Measurements from ENCODE around the gene UBXN11.
"Not testable (repeated sequence)": the region's sequence is repeated elsewhere in the genome, so short reads cannot be mapped to it uniquely, and the experiment has no call there.

UBXN11 gene

DNA sequence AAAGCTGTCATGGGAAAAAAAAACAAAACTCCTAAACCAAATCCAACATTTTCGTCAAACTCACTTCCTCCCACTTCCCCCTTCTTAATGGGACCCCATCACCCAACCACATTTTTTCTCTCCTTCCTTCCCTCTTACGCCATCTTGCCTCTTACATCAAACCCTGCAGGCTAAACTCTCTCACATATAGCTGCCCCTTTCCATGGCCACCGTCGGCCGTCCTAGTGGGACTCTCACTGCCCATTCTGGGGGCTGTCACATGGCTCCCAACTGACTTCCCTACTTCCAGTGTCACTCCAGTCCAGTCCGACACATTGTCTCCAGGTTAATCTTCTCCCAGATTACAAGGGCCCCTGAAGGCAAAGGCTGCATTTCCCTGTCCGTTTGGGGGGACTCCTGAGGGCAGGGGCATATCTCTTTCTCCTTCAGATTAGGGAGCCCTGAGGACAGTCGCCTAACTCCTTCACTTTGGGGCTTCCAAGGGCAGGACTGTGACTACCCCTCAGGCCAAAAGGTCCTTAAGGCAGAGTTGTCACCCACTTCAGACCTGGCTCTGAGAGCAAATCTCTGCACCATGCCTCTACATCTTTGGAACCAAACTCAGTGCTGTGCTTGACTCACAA lies 658 bp downstream of the UBXN11 start:
- no peak for DNase-seq (ENCODE audit: low spot score)

DNA sequence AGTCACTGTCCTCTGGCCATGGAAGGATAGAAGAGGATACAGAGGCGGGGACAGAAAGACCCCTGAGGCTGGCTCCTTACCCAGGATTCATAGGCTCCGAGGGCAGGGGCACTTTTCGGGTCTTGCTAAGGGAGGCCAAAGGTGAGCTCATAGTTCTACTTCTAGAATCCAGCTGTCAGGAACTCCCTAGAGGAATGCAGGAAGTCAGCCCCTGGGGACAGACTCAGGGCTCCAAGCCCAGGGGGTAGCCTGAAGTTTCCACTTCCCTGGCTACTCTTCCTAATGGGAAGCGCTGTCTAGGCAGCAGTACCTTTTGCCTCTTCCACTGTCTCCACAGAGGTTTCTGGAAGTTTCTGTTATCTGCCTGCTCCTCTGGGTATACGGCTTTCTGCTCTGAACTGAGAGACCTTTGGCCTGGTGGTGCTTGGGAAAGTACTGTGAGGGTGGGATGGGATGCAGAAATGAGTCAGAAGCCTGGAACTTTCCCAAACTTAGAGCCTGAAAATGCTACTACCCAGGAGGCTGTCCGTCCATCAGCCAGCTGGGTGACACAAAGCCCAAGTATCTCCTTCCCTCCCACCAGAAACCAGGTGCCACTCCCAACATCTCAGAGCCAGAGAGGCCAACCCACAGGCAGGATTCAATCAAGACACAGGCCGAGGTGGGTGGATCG lies 3.6 kb downstream of the UBXN11 start:
- no peak for DNase-seq (ENCODE audit: low spot score)

DNA sequence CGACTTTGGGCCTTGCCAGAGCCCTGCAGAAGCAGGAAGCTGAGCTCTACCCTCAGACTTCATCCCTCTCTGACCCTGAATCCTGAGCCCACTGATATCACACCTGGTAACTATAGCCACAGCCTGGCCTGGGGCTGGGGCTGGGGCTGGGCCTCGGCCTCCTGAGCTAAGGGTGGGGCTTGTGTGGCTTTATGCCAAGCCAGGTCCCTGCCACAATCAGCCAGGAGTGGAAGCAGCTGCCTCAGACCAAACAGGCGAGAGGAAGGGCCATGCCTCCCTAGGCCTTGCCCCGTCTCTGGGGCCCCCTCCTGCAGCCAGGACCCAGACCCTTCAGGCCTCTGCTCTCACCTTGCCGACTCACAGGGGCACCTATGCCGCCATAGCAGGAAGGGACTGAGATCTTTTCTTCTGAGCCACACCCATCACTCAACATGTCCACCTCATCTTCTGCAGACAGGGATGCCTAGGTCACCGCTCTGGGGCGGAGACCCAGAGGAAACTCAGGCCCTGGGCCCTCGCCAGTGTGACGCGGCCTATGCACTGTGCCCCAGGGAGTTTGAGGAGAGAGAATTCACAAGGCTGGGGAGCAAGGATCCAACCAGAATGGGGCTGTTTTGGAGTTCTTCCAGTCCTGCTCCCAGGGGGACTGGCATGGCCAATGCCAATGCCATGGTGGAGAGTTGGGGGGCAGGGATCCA lies 5.7 kb downstream of the UBXN11 start:
- DNase-seq (ENCODE audit: low spot score), result peak; percentile 50

DNA sequence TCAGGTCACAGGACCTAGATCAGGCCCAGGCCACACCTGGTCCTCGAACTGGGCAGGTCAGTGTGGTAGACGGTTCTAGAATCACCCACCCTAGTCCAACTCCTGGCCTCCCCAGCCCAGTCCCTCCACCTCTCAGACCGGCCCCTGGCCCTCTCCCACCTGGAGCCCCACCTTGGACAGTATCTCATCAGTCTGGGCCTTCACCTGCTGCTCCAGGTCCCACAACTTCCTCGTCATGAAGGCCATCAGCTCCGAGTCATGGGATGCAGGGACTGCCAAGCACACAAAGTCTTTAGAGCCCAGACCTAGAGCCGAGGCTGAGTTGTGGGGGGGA lies 8.7 kb downstream of the UBXN11 start:
- DNase-seq (ENCODE audit: low spot score), result no peak

DNA sequence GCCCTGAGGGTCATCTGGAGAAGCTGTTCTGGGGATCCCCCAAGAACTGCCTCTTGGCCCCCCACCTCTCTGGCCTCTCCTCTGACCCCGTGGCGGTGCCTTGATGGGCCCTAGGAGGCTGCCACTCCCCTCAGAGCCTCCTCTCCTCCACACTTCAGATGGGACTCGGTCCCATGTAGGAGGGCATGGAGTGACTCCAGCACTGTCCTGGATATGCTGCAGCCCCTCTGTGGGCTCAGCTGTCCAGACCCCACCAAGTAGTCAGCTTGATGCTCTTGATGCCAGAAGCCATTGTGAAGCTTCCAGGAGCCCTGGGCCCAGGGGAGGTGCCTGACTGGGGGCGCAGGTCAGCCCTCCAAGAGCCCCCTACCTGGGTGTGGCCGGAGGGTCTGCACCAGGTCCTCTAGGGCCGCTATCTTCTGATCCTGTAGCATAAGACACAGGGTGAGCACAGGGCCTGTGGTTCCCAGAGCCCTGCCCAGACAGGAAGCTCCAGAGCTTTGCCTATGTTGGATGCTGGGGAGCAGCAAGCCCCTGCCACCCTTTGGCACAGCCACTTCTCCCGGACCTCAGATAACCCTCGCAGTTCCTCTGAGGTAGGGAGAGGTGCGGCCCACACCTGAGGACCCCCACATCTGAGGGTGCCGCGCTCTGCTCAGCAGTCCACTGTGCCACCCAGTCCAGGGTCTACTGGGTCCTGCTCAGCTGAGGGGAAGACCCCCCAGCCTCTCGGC lies 9.2 kb downstream of the UBXN11 start:
- no peak for DNase-seq (ENCODE audit: low spot score)

DNA sequence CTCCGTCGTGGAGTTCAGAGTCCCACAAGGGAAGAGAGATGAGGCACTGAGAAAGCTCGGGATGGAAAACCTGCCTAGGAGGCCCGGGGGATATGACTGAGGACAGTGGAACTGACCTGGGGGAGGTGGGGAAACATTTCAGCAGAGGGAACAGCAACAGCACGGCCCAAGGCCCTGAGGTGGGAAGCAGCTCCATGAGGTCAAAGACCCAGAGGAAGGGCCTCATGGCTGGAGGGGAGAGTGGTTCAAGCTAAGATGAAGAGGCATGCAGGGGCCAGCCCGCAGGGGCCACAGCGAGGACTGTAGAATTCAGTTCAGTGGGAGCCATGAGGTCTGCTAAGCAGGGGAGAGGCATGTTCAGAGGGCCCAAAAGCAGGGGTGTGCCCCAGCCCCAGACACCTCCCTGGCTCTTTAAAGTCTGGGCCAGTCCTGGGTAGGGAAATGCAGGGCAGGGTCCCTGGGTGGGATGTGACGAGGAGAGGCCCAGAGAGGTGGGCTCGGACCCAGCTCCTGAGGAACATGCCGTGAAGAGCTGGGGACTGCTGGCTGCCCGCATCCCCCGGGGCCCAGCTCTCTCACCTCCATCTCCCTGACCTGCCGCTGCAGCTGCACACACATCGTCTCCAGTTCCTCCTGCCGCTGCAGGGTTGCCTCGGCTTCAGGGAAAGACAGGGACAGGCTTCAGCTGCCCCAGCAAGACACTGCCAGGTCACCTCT lies 9.9 kb downstream of the UBXN11 start:
- no peak for DNase-seq (ENCODE audit: low spot score)

DNA sequence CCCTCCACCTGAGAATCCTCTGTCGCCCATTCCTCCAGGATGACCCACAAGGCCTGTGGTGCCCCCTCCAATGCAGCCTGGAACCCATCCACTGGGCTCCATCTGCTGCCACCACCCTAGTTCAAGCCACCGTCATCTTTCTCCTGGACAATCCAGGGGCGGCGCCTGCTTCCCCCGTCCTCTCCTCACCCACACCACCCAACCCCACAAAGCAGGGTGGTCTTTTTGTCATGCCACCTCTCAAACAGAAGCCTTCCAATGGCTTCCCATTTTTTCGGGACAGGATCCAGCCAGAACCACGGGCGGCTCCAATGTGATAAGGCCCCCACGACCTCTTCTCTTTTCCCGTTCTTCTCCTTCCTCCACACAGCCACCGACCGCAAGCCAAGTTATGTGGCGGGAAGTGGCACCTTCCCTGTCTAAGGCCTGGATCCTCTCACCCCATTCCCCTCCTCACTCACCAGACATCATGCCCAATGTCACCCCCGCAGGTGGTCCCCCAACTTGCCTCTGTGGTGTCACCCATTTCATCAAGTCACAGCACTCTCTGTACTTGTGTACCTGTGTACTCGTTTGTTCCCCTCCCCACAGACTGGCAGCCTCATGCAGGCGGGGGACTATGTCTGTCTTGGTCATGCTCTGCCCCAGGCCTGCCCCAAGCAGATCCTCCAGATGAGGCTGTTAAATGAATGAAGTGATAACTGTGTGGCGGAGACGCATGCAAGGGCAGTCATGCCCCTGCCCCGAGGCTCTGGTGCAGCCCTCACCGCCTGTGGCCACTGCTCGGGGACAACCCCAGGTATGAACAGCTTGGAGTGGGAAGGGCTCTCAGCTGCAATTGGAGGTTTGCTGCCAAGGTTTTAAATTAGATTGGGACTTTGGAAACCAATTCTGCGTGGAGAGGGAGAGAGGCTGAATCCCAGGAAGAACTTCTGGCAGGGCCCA lies 11.0 kb downstream of the UBXN11 start:
- DNase-seq (ENCODE audit: low spot score), result no peak

DNA sequence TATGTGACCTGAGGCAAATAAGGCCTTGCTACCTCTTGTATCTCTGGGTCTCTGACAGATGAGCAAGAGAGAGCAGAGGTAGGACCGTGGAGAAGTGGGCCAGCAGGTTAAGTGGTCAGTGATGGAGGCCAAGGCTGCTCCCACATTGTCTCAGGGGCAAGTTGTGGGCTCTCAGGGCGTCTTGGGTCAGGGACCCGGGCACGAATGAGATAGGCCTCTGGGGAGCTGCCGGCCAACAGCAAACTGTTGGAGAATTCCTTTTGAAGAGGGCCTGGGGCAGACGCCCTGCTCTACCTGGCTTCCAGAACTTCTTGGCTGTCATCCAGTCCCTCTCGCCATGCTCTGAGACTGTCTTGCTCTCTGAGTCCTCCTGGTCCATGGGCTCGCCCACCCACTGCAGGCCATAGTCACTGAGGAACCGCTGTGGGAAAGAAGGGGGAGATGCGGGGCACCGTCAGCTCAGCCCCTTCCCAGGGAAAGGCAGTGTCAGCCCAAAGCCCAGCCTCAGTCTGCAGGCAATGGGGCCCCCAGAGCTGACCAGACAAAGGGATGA lies 12.4 kb downstream of the UBXN11 start:
- DNase-seq (ENCODE audit: low spot score), result no peak

DNA sequence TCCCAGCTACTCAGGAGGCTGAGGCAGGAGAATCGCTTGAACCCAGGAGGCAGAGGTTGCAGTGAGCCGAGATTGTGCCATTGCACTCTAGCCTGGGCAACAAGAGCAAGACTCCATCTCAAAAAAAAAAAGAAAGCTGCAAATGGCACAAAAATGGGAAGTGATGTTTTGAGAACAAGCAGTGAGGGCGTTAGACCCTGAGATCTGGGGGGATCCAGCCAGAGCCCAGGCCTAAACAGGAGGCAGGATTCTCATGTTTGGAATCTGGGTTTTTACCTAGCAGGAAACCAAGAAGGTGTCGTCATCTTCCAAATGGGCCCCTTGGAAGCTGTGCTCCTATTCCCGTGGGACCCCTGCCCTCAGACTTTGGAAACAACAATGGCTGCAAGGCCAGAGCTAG lies 13.7 kb downstream of the UBXN11 start:
- DNase-seq (ENCODE audit: low spot score), result not testable (repeated sequence)

DNA sequence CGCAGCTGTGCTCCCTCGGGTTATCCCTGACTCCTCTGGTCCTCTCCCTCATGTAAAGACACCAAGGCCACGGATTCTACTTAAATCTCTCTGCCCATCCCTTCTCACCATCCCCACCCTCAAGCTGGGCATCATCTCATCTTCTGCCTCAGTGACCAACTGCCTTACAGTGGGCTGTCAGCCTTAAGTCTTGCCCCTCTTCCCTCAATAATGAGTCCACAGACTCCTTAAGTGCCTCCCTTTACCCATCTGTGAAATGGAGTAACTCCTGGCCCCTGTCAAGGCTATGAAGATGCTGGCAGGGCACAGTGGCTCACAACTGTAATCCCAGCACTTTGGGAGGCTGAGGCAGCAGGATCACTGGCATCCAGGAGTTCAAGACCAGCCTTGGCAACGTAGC lies 14.5 kb downstream of the UBXN11 start:
- DNase-seq (ENCODE audit: low spot score), result no peak

DNA sequence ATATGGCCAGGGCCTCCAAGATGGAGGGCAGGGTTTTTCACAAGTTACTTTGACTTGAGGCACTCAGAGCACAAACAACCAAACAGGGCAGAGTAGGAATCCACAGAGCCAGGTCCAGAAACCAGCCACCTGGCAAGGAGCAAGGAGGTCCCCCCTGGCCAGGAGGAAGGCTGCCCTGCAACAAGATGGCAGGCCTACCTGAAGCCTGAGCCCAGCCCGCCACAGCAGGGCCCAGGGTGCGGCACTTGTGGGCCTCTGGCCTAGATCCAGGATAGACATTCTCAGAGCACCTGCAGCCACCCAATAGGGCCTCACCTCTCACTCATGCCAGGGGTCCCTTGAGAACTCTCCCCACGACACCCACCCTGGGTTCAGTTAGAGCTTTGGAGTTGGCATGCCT lies 15.0 kb downstream of the UBXN11 start:
- DNase-seq (ENCODE audit: low spot score), result no peak

DNA sequence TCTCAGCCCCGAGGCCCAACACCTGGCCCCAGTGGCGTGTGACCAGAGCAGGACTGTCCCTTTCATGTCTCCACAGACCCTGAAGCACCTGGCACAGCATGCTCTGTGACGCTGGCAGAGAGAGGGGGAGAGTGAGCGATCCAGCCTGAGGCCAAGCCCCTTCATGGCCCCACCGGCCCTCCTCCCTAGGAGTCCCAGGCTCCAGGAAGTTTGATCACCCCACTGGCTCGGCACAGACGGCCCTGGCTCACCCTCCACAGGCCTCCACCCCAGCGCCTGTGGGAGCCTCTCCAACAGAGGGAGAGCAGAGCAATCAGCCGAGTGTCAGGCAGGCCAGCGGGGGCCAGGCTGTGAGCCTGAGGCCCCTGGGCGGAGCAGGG lies 15.6 kb downstream of the UBXN11 start:
- no peak for DNase-seq (ENCODE audit: low spot score)

DNA sequence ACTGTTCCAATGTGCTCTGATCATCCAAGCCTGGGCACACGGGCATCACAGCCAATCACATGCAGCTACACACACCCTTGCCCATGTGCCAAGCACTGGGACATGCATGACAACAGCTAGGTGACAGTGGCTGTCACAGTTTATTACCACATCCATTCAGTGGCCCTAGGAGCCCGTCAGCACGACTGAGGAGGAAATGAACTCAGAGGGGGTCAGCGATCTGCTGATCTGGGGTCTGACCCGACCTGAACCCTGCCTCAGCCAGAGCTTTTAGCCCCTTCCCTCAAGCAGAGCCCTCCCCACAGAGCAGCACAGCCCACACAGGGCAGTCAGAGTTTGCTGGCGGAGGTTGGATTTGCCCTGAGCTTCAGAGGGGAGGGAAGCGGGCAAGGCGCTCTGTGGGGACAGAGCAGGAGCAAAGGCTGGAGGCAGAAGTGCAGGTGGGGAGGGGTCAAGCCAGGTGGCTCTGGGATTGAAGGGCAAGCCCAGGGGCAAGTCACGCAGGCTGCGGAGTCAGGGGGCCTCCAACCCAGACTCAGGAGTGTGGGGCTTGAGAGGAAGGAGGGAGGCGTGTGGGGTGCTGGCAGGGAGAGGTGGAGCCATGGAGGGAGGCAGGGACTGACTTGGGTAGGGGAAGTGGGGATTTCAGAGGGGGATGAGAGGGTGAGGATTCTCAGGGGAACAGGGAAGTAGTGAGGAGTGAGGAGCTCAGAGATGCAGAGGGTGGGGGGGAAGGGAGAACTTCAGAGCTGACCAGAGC lies 16.1 kb downstream of the UBXN11 start:
- DNase-seq (ENCODE audit: low spot score), result no peak

DNA sequence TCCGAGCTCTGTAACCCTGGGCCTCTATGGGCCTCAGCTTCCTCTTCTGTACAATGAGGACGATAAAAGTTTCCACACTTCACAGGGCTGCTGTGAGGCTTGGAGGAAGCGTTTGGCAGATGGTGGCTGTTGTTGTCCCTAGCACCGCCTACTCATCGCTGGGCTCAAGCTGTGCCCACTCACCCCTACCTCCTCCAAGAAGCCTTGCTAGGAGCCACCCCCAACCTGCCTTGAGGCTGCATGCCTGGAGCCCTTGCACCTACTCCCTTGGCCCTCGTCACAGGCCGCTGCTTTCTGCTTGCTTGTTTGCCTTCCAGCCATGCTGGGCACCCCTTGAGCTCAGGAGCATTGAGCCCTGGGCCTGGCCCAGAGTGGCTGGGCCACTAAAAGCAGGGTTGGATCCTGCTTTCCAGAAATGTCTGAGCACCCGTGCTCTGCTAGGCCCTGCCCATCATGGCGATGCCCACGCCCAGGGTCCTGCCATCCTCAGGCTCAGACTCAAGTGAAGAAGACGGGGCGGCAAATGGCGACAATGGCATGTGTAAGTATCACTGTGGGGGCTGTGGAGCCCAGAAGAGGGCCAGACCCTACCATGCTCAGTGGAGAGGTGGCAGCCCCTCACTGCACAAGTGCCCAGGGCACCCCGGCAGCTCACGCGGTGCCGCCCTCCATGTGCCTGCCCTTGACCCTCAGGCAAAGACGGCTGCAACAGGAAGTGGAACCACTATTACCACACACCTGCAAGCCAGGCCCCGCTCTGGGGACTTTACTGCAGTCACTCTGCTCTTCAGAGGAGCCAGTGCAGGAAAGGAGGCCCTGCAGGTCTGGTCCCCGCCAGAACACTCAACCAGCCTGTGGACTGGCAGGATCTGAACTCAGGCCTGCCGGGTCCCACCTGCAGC lies 17.0 kb downstream of the UBXN11 start:
- DNase-seq (ENCODE audit: low spot score), result peak; percentile 71

DNA sequence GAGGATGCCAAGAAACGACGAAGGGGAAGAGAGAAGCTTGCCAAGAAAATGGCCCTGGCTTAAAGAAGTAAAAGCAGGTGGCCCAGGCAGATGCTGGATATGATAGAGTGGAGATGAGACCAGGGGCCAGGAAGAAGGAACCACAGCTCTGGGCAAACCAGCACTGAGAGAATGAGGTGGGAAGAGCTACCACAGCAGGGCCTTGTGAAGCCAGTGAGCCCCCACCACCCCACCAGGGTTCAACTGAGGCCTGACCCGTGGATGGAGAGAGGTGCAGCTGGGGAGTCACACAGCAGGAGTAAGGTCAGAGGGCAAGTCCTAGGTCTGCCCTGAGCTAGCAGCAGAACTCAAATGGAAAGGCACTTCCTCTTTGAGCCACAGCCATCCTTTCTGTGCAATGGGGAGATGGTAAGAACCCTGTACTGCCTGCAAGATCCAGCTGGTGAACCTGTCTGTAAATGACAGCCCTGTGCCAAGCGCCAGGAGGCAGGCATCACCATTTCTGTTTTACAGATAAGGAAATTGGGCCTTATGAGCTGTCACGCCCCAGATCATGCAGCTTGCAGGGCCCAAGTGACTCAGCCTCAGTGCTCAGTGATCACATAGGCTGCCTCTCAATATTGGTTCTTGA lies 18.0 kb downstream of the UBXN11 start:
- peak; percentile 97 for DNase-seq (ENCODE audit: low spot score)

DNA sequence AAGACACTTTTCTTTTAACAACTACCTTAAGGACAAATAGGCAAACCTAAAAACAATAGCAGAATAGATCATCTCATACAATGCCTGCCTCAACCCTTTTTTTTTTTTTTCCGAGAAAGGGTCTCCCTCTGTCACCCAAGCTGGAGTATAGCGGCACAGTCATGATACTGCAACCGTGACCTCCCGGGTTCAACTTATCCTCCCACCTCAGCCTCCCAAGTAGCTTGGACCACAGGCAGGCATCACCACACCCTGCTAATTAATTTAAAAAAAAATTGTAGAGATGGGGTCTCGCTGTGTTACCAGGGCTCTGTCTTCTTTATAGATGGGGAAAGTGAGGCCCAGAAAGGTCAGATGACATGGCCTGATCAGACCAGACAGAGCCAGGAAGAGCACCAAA lies 18.6 kb downstream of the UBXN11 start:
- no peak for DNase-seq (ENCODE audit: low spot score)

DNA sequence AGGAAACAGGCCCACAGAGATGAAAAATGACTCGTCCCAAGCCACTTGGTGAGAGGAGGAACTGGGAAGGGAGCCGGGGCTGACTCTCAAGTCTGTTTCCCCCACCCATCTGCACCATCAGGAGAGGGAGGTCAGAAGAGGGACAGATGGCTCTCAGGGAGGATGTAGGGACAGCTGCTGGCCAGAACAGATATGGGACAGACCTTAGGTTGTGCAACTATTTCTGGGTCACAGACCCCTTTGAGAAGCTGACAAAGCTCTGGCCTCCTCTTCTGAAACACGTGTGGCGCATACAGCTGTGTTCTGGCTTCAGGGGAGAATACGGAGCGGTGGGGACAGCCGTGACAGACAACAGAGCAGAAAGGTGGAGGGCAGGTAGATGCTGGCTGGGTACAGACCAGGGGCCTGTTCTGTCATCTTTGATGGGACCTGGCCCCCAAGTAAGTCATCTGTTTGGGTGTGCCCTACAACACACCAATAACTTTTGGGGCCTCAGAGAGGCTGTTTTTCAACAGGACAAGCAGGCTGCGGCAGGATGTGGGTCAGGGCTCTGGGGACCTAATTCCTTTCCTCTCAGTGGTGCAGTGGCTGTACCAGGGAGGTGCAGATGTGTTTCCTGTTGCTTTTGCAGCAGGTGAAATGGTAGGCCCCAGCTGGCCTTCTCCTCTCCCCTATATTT lies 19.3 kb downstream of the UBXN11 start:
- peak; percentile 42 for DNase-seq (ENCODE audit: low spot score)

DNA sequence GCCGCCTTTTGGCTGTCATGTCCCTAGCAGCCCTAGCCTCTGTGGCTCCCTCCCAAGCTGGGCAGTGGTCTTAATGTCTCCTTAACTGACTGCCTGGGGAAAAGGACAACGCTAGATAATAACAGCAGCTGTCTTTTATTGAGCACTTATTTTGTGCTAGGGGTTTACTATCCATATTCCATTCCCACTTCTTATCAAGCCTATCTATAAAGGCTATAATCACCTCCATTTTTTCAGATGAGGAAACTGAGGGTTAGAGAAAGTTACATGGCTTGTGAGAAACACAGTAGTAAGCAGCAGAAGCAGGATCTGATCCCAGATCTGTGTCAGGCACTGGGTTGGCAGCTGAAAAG lies 20.4 kb downstream of the UBXN11 start:
- DNase-seq (ENCODE audit: low spot score), result no peak

Data from hematopoietic multipotent progenitor cell treated with erythropoietin and hydrocortisone succinate and interleukin-3 and kit ligand, for 15 days (in vitro differentiated cells).